ENCODE results near the gene MAPKAP1. TPM values are rescaled to one million over a fixed set of nuclear protein-coding genes. Genes with fewer than 3 reads are reported as not detected.

Gene MAPKAP1
- total and polyA plus RNA-seq, 2 experiments from 2014 or later, result 68.4 to 98.5 TPM

DNA sequence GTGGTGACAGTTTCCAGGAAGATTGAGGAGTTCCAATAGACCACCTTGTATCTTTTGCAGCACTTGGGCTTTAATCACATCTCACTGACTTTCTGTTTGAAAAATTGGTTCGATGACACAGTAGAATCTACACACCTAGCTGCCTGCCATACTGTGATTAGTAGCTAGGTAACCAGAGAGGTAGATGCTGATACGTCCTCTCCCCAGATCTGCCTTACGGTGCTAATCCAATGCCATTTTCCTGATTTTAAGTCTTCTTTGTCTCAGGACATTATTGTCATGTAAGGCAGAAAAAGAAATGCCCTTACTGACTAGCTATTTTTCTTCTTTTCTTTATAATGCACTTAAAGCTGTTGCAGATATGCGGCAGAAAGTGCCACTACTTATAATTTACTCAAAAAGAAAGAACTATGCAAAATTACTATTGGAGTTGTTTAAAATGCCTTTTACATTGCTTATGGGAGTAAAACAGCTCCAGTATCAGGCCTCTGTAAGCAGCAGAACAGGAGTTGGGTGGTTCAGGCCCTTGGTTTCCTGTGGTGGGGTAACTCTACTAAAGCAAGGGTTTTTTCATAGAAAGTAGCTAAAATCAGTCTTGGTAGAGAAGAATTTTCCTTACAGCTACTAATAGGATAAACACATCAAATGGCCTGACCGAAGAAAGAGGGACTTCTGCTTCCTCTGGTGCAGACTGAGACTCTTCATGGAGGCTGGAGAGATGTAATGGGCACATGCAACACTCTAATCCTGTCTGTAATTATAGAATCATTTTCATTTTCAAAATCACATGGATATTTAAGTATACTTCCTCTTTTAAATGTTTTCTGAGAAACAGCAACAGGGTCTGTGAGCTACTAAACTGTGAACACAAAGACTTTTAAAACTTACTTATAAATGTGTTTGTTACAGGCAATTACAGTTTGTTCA is 177.2 kb downstream of the MAPKAP1 start:
- Mint-ChIP-seq H3K36me3 (ENCODE audit: low read depth) (no peaks in the 10 kb centered on the region), H3K4me3 (no peak overlapping the region), H3K27ac (no peak overlapping the region), H3K4me1 (peaks cover 31% of the 10 kb centered on the region), H3K9me3 (no peaks in the 10 kb centered on the region), H3K27me3 (ENCODE audit: insufficient read depth, low read depth, poor library complexity) (no peaks in the 10 kb centered on the region)
- Histone ChIP-seq H3K27ac (ENCODE audit: low read depth) (peak overlapping the region; percentile 67; the same call in 1 of the 2 replicates), H3K4me2 (no peak overlapping the region), H3K9me2 (ENCODE audit: insufficient read depth) (no peaks in the 10 kb centered on the region), H2AFZ (no peak overlapping the region), H3K4me1 (ENCODE audit: insufficient read depth) (peaks cover 22% of the 10 kb centered on the region), H3K4me3 (no peak overlapping the region), H3K27me3 (ENCODE audit: insufficient read depth) (no peaks in the 10 kb centered on the region), H3K36me3 (ENCODE audit: insufficient read depth) (no peaks in the 10 kb centered on the region), H3F3A (replicated peaks; ENCODE audit: low read depth) (no peaks in the 10 kb centered on the region), H3K79me2 (replicated peaks; ENCODE audit: insufficient read depth) (no peaks in the 10 kb centered on the region), H4K20me1 (replicated peaks; ENCODE audit: insufficient read depth) (no peaks in the 10 kb centered on the region)
- peak; percentile 67 for ATAC-seq
- DNase-seq (ENCODE audit: low spot score), result peak; percentile 31
- no peak for TF ChIP-seq POLR2AphosphoS5 (IDR thresholded peaks at IDR 0.05; ENCODE audit: low read depth)
- no peak for TF ChIP-seq ZNF114 (CRISPR knock-in tag; IDR thresholded peaks at IDR 0.05)
- TF ChIP-seq, protein P1, sequence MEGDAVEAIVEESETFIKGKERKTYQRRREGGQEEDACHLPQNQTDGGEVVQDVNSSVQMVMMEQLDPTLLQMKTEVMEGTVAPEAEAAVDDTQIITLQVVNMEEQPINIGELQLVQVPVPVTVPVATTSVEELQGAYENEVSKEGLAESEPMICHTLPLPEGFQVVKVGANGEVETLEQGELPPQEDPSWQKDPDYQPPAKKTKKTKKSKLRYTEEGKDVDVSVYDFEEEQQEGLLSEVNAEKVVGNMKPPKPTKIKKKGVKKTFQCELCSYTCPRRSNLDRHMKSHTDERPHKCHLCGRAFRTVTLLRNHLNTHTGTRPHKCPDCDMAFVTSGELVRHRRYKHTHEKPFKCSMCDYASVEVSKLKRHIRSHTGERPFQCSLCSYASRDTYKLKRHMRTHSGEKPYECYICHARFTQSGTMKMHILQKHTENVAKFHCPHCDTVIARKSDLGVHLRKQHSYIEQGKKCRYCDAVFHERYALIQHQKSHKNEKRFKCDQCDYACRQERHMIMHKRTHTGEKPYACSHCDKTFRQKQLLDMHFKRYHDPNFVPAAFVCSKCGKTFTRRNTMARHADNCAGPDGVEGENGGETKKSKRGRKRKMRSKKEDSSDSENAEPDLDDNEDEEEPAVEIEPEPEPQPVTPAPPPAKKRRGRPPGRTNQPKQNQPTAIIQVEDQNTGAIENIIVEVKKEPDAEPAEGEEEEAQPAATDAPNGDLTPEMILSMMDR (conservative IDR thresholded peaks at IDR 0.05; ENCODE audit: low read depth in 2 of 2), result no peak

DNA sequence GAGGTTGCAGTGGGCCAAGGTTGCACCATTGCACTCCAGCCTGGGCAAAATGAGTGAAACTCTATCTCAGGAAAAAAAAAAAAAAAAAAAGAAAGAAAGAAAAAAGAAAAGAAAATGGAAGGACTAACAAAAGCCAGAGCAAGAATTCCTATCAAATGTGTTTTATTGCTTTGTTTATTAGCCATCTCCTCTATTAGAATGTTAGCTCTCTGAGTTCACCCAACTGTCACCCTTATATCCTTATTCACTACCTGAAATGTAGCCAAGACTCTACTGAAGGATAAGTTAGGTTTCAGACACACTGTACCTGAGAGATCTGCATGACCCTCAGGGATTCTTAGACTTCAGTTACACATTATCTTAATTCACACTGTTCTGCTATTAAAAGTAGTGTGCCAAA is 177.9 kb downstream of the MAPKAP1 start:
- Histone ChIP-seq H3K4me2 (no peak overlapping the region), H4K20me1 (replicated peaks; ENCODE audit: insufficient read depth) (no peaks in the 10 kb centered on the region), H3K4me1 (ENCODE audit: insufficient read depth) (peaks cover 26% of the 10 kb centered on the region), H3K36me3 (ENCODE audit: insufficient read depth) (no peaks in the 10 kb centered on the region), H3K4me3 (no peak overlapping the region), H3K27me3 (ENCODE audit: insufficient read depth) (no peaks in the 10 kb centered on the region), H3F3A (replicated peaks; ENCODE audit: low read depth) (no peaks in the 10 kb centered on the region), H3K27ac (ENCODE audit: low read depth) (0 out of 2 replicates have a peak overlapping the region, but pooled peaks have one; percentile 67), H3K79me2 (replicated peaks; ENCODE audit: insufficient read depth) (no peaks in the 10 kb centered on the region), H2AFZ (no peak overlapping the region), H3K9me2 (ENCODE audit: insufficient read depth) (no peaks in the 10 kb centered on the region)
- H3K9me3 Mint-ChIP-seq, result no peaks in the 10 kb centered on the region
- no peaks in the 10 kb centered on the region for H3K27me3 Mint-ChIP-seq (ENCODE audit: insufficient read depth, low read depth, poor library complexity)
- H3K36me3 Mint-ChIP-seq (ENCODE audit: low read depth), result no peaks in the 10 kb centered on the region
- peaks cover 37% of the 10 kb centered on the region for H3K4me1 Mint-ChIP-seq
- no peak overlapping the region for H3K27ac Mint-ChIP-seq
- no peak for DNase-seq (ENCODE audit: low spot score)
- no peak overlapping the region for H3K4me3 Mint-ChIP-seq
- ATAC-seq, result no peak
- no peak for TF ChIP-seq ZNF331 (CRISPR knock-in tag; IDR thresholded peaks at IDR 0.05; ENCODE audit: low read depth)
- no peak for TF ChIP-seq CREB1 (CRISPR knock-in tag; IDR thresholded peaks at IDR 0.05; ENCODE audit: low read depth)
- TF ChIP-seq STAT1 (IDR thresholded peaks at IDR 0.05; ENCODE audit: unreplicated experiment), result no peak
- TF ChIP-seq, protein P2, sequence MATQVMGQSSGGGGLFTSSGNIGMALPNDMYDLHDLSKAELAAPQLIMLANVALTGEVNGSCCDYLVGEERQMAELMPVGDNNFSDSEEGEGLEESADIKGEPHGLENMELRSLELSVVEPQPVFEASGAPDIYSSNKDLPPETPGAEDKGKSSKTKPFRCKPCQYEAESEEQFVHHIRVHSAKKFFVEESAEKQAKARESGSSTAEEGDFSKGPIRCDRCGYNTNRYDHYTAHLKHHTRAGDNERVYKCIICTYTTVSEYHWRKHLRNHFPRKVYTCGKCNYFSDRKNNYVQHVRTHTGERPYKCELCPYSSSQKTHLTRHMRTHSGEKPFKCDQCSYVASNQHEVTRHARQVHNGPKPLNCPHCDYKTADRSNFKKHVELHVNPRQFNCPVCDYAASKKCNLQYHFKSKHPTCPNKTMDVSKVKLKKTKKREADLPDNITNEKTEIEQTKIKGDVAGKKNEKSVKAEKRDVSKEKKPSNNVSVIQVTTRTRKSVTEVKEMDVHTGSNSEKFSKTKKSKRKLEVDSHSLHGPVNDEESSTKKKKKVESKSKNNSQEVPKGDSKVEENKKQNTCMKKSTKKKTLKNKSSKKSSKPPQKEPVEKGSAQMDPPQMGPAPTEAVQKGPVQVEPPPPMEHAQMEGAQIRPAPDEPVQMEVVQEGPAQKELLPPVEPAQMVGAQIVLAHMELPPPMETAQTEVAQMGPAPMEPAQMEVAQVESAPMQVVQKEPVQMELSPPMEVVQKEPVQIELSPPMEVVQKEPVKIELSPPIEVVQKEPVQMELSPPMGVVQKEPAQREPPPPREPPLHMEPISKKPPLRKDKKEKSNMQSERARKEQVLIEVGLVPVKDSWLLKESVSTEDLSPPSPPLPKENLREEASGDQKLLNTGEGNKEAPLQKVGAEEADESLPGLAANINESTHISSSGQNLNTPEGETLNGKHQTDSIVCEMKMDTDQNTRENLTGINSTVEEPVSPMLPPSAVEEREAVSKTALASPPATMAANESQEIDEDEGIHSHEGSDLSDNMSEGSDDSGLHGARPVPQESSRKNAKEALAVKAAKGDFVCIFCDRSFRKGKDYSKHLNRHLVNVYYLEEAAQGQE (IDR thresholded peaks at IDR 0.05; ENCODE audit: unreplicated experiment), result no peak
- TF ChIP-seq POLR2AphosphoS5 (IDR thresholded peaks at IDR 0.05; ENCODE audit: low read depth), result no peak
- no peak for TF ChIP-seq EZH2 (IDR thresholded peaks at IDR 0.05; ENCODE audit: low read depth, unreplicated experiment)
- TF ChIP-seq NANOG (IDR thresholded peaks at IDR 0.05; ENCODE audit: borderline replicate concordance), result no peak
- TF ChIP-seq, protein P3, sequence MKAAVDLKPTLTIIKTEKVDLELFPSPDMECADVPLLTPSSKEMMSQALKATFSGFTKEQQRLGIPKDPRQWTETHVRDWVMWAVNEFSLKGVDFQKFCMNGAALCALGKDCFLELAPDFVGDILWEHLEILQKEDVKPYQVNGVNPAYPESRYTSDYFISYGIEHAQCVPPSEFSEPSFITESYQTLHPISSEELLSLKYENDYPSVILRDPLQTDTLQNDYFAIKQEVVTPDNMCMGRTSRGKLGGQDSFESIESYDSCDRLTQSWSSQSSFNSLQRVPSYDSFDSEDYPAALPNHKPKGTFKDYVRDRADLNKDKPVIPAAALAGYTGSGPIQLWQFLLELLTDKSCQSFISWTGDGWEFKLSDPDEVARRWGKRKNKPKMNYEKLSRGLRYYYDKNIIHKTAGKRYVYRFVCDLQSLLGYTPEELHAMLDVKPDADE (IDR thresholded peaks at IDR 0.05), result no peak

All from GM23338 (cell line).